Retina (tissue), 1 donor: Measurements from ENCODE around the gene TGIF2.
A peak's percentile ranks its signal among the peaks of the same experiment; 100 is the strongest.

Source experiments
- DNase-seq: peaks from one replicate; pipeline ENCODE4 v3.0.0-alpha.2; 2016

The TGIF2 gene

GRCh38 chr20:36573103-36573797 is at the start of gene TGIF2:
Gene TGIF2 (plus strand): TSS chr20:36573597. CDS start chr20:36578775, 5,178 bp downstream.
- peak; percentile 81 for DNase-seq

DNA sequence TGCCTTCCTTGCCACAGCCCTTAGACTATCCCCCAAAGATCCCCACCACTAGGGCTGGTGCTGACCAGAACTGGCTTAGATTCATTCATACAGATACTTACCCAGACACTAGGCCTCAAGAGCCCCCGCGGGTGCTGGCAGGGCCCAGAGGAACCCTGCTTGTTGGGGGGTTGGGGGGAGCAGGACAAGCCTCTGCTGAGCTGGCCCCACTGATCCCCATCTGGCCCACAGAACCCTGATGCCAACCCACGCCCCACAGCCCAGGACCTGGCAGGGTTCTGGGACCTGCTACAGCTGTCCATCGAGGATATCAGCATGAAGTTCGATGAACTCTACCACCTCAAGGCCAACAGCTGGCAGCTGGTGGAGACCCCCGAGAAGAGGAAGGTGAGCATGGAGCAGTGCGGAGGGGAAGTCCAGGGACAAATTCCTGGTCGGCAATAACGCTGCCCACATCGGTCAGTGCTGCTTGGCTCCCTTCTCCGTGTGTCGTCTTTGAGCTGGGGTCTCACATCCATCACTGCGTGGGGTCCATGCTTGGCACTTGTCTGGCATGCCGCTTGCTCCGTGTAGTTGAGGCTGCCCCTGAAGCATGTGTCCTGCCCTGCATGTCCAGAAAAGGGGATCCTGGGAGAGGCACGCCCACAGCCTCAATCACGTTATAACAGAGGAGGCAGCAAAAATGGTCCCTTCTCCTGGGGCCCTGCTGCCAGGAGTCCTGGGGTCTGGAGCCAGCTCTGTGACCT is 47.6 kb upstream of the TGIF2 start:
- no peak for DNase-seq

DNA sequence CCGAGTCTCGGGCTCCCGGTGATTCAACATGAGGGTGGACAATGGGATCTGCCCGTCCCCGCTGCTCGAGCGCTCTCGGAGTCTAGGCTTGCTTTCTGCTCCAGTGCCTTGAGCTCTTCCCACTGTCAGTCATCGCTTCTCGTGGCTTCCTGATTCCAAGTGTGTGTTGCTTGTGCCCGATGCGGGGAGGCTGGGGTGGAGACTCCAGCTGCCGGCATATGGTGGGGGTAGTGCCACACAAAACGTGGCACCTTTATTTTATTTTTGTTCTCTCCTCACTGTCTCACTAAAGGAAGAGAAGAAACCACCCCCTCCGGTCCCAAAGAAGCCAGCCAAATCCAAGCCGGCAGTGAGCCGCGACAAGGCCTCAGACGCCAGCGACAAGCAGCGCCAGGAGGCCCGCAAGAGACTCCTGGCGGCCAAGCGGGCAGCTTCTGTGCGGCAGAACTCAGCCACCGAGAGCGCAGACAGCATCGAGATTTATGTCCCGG is 46.8 kb upstream of the TGIF2 start:
- peak; percentile 72 for DNase-seq

GRCh38 chr20:36527331-36528125 is 45.9 kb upstream of the TGIF2 start:
- DNase-seq = peak; percentile 48

GRCh38 chr20:36528176-36528874 is 45.1 kb upstream of the TGIF2 start:
- DNase-seq = no peak

- peak; percentile 55 for DNase-seq
These were observed 44.5 kb upstream of the TGIF2 start for GRCh38 chr20:36528875-36529417.

GRCh38 chr20:36532388-36532787 is 41.0 kb upstream of the TGIF2 start:
- DNase-seq = no peak

DNA sequence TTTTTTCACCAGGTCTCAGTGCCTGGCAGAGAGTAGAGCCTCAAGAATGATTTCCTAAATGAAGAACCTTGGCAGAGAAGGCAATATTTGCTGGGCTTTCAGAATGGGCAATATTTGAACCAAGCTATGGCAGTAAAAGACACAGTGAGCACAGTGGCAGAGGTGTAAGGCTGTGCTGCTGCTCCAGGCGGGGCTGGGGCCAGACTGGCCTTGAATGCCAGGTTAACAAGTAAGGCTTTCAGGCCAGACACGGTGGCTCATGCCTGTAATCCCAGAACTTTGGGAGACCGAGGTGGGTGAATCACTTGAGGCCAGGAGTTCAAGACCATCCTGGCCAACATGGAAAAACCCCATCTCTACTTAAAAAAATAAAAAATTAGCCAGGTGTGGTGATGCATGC is 40.6 kb upstream of the TGIF2 start:
- DNase-seq = no peak

DNA sequence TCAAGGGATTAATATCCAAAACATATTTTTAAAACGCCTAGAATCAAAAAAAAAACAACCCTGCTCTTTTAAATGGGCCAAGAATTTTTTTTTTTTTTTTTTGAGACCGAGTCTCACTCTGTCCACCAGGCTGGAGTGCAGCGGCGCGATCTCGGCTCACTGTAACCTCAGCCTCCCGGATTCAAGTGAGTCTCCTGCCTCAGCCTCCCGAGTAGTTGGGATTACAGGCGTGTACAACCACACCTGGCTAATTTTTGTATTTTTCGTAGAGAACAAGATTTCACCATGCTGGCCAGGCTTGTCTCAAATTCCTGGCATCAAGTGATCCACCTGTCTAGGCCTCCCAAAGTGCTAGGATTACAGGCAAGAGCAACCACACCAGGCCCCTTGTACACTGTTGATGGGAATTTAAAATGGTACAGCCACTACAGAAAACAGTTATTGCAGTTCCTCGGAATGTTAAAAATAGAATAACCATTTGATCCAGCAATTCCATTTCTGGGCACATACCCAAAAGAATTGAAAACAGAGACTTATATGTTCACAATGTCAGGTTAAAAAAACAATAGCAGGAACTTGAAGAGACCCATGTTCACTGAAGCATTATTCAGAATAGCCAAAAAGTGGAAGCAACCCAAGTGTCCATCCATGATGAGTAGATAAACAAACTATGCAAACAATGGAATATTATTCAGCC is 35.2 kb upstream of the TGIF2 start:
- no peak for DNase-seq

GRCh38 chr20:36540551-36541211 is 32.7 kb upstream of the TGIF2 start:
- peak; percentile 43 for DNase-seq

DNA sequence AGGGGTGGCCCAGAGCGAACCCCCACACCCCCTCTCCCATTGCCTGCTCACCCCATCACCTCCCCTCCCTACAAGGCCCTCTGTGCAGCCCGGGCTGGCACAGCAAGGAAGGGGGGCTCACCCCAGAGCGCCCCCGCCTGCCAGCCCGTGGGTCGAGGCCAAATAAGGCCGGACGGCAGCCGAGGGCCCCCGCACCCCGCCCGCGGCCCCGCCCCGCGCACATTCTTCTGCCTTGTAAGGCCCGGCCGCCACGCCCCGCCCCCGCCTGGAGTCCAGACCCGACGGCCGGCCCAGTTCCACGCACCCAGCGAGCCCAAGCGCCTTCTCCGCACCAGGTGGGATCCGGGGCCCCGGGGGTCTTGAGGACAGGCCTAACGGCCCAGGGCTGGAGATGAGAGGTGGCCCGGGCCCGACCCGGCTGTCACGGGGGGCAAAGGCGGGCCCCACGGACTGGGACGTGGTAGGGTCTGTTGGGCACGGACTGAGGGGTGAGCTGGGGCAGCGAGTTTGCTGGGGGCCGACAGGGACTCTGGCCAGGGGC is 32.1 kb upstream of the TGIF2 start, which contains the start of gene MYL9:
Gene MYL9, plus strand, starts transcription at position 293 of the 541 bp plus-strand sequence. CDS start 3,366 bp downstream, outside the sequence.
- peak; percentile 53 for DNase-seq

DNA sequence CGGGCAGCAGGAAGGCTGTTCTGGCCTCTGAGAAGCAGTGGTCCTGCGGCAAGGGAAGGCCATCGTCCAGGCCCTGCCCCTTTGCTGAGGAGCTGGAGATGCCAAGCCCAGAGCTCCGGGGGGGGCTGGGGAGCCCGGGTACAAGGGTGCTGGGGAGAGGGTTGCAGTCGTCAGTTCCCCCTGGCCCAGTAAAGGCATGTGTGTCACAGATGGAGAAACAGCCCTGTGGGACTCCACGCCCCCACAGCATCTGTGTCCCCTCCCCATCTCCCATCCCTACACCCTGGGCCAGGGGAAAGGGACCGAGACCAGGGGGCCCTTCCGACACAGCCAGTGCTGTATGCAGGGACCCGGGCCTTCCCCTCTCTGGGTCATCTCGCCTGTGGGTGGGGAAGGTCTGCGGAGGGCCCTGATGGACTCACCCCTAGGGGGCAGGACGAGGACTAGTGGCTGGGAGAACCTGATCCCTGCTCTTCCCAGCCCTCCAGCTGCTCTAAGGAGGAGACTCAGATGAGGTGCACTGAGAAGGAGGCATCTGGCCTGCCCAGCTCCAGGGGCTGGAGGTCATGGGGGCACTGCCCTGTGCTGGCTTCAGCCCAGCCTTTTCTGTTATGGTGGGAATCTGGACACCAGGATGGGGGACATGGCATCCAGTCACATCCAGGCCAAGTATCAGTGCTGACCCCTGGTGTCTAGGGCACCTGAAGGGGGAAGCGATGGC is 31.5 kb upstream of the TGIF2 start:
- DNase-seq = peak; percentile 58

GRCh38 chr20:36542516-36543183 is 30.7 kb upstream of the TGIF2 start:
- no peak for DNase-seq

GRCh38 chr20:36543184-36544133 is 29.9 kb upstream of the TGIF2 start:
- DNase-seq = no peak

DNA sequence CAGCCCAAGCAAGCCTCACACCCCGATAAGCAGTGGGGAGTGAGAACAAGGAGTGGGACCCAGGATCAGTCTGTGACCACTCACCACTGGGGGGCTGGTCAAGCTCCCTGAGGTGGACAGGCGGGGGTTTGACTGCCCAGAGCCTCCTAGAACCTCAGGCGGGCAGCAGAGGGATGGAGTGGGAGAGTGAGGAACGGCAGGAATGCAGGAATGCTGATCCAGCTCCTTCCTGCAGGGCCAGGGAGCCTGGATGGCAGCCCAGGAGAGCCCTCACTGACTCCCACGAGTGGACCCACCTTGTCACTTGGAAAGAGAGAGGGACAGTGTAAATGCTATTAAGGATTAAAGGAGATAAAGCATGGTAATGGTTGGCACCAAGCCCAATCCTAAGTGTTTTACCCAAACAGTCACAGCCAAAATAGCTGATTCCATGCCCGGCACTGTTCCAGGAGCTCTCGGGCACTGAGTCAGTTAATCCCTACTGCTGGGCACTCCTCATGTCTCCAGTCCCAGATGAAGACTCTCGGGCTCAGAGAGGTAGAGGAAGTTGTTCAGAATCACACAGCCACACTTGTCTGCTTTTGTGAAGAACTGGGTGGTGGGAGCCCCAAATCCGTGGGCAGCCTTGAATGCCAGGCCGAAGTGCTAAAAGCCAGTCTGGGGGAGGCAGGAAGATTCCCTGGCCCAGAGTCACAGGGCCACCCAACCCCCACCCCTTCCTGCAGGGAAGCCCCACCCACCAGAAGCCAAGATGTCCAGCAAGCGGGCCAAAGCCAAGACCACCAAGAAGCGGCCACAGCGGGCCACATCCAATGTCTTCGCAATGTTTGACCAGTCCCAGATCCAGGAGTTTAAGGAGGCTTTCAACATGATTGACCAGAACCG is 29.0 kb upstream of the TGIF2 start:
- DNase-seq = no peak

- no peak for DNase-seq
These were observed 27.2 kb upstream of the TGIF2 start for GRCh38 chr20:36546111-36546736.
